Measurements from ENCODE around the gene TXN2. TPM values are rescaled to one million over a fixed set of nuclear protein-coding genes. Genes with fewer than 3 reads are reported as not detected.
A peak's percentile ranks its signal among the peaks of the same experiment; 100 is the strongest.
"Not testable (repeated sequence)": the region's sequence is repeated elsewhere in the genome, so short reads cannot be mapped to it uniquely, and the experiment has no call there.

TXN2 gene, protein sequence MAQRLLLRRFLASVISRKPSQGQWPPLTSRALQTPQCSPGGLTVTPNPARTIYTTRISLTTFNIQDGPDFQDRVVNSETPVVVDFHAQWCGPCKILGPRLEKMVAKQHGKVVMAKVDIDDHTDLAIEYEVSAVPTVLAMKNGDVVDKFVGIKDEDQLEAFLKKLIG
- 100 to 1,000 TPM; 112 to 113 TPM for total RNA-seq

DNA sequence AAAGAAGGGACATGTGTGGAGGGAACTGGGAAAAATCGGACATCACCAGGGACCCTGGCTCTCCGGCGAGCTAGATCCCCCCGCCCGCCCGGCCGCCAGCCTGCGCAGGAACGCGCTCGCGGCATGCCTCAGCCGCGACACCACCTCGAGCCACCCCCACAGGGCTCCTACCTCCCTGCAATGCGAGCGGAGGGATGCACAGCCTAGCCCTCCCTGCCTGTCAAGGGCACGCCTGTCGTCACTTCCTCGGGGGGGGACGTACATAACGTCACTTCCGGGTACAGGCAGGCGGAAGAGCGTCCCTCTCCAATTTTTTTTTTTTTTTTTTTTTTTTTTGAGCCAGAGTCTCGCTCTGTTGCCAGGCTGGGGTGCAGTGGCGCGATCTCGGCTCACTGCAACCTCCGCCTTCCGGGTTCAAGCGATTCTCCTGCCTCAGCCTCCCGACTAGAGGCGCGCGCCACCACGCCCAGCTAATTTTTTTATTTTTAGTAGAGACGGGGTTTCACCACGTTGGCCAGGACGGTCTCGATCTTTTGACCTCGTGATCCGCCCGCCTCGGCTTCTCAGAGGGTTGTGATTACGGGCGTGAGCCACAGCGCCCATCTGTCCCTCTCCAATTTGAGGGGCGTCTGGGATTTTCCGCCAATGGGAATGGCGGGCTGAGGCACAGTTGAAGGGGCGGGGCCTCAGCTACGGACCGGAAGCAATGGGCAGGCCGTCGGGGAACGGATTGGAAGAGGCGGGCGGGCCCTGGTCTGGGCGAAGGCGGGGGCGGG lies at the start of gene TXN2:
Gene TXN2, minus strand, starts transcription at position 248 of the 776 bp plus-strand sequence. CDS start 803 bp downstream, outside the sequence.
- H3K4me1 Mint-ChIP-seq: peaks cover 15% of the 10 kb centered on the region
- DNase-seq: peak; percentile 94

DNA sequence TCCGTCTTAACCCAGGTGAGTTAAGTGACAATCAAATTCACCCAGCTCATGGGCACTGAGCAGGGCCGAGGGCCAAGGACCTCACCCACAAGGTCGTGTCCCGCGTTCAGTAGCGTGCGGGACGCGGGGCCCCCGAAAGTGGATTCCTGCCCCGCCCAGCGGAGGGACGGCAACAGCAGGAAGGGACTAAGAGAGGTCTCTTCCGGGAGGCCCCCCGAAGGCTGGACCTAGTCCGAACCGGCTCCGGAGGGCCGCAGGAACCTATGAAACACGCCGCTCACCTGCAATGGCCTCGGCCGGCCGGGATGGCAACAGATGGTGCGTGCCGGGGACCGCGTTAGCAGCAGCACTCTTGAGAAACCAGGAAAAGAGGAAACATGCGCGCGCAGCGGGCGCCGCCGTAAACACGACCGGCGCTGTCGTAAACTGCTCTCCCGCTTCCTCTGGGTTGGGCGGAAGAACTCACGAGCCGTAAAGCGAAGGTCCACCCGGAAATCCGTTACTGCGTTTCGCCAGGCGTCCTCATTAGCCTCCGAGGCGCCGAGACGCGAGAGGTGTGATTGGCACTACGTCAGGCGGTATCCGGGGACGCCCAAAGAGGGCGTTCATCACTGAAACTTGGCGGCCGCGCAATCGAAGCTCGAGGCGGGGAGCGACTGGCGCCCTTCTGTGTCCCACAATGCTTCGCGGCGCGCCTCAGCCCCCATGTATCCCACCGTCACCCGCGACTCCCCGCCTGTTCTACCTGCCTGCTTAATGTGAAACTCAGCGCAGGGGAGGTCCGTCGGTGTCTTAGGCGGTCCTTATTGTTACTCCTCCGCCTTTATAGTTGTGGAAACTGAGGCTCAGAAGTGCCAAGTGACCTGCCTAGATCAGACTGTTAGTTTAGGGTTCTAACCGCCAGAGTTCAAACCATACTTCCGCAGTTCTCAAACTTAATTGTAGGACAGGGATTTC lies 47.6 kb upstream of the TXN2 start, which contains the start of gene EIF3D:
Gene EIF3D, minus strand, starts transcription at position 372 of the 957 bp plus-strand sequence. CDS start 3,045 bp downstream, outside the sequence.
- Mint-ChIP-seq H3K9me3 (no peaks in the 10 kb centered on the region), H3K27me3 (no peaks in the 10 kb centered on the region), H3K36me3 (peaks cover 42% of the 10 kb centered on the region), H3K4me1 (peaks cover 21% of the 10 kb centered on the region), H3K27ac (peak within 1 kb of the TSS; percentile 98), H3K4me3 (peak within 1 kb of the TSS; percentile 91)
- peak; percentile 98 for DNase-seq

More for the DNA sequence above, at the start of gene TXN2:
- Mint-ChIP-seq H3K9me3 (no peaks in the 10 kb centered on the region), H3K36me3 (peaks cover 15% of the 10 kb centered on the region), H3K4me3 (peak within 1 kb of the TSS; percentile 98), H3K27me3 (no peaks in the 10 kb centered on the region), H3K27ac (peak within 1 kb of the TSS; percentile 98)

DNA sequence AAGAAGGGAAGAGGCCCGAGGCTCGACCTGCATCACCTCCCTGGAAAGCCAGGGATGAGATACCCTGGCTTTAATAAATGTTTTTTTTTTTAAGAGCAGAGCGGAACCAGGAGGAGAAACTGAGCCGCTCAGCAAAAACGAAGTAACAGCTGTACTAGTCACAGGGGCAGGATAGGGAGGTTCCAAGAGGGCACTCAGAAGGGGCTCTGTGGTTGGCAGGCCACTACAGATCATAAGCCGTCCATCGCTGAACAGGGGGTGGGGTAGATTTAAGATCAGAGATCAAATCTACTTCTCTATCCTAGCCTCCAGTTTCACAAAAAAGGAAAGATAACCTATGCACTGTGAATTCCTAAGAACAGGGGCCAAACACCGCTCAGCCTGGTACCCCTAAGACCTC lies 46.9 kb upstream of the TXN2 start:
- H3K4me3 Mint-ChIP-seq: peak overlapping the region; percentile 91

DNA sequence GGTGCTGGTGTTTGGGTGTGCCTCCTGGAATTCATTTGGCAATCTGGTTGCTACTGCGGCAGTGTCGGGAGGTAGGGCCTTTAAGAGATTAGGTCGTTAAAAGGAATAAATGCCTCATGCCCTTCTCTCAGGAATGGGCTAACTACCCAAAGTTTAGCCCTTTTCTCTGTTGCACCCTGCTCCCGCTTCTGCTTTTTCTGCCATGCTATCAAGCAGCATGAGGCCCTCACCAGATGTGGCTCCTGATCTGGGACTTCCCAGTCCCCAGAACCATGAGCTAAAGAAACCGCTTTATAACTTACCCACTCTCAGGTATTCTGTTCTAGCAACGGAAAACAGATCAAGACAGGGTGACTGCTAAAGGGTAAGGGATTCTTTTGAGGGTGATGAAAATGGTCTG lies 41.2 kb upstream of the TXN2 start:
- no peak overlapping the region for H3K4me3 Mint-ChIP-seq
- no peak for DNase-seq
- H3K36me3 Mint-ChIP-seq: peaks cover 61% of the 10 kb centered on the region
- H3K4me1 Mint-ChIP-seq: peaks cover 29% of the 10 kb centered on the region
- H3K27me3 Mint-ChIP-seq: no peaks in the 10 kb centered on the region
- no peak overlapping the region for H3K27ac Mint-ChIP-seq
- H3K9me3 Mint-ChIP-seq: no peaks in the 10 kb centered on the region

More for the DNA sequence above, 46.9 kb upstream of the TXN2 start:
- Mint-ChIP-seq H3K9me3 (no peaks in the 10 kb centered on the region), H3K27me3 (no peaks in the 10 kb centered on the region), H3K27ac (peak overlapping the region; percentile 98), H3K4me1 (peaks cover 24% of the 10 kb centered on the region), H3K36me3 (peaks cover 46% of the 10 kb centered on the region)
- no peak for DNase-seq

DNA sequence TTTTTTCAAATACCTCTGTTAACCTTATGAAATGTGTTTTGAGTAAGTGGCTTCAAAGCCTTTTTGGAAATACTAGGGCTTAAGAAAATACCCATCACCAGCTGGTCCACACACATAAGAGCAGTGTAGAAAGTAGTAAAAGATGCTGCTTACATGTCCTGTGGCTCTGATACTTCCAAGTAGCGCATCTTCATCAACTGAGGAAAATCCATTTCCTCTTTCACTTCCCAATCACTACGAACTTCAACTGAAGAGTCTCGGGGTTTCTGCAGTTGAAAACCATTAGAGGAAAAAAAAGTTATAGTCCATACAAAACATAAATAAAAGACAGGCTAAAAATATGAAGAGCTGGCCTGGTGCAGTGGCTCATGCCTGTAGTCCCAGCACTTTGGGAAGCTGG lies 39.0 kb upstream of the TXN2 start:
- Mint-ChIP-seq H3K4me1 (peaks cover 12% of the 10 kb centered on the region), H3K27me3 (no peaks in the 10 kb centered on the region), H3K4me3 (no peak overlapping the region), H3K9me3 (no peaks in the 10 kb centered on the region), H3K36me3 (peaks cover 58% of the 10 kb centered on the region), H3K27ac (no peak overlapping the region)
- DNase-seq: no peak

DNA sequence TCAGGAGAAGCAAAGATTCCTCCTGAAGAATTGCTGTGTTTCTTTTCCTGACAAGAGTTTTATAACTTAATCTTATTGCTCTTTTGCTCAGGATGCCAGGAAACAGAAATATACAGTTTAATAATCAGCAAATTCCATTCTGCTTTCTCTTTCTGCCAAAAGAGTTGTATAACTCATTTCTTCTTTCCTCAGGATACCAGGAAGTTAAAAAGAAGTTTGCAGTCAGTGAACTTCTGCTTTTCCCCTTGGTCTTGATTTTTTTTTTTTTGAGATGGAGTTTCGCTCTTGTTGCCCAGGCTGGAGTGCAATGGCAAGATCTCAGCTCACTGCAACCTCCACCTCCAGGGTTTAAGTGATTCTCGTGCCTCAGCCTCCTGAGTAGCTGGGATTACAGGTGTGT lies 38.5 kb upstream of the TXN2 start:
- not testable (repeated sequence) for H3K27me3 Mint-ChIP-seq

DNA sequence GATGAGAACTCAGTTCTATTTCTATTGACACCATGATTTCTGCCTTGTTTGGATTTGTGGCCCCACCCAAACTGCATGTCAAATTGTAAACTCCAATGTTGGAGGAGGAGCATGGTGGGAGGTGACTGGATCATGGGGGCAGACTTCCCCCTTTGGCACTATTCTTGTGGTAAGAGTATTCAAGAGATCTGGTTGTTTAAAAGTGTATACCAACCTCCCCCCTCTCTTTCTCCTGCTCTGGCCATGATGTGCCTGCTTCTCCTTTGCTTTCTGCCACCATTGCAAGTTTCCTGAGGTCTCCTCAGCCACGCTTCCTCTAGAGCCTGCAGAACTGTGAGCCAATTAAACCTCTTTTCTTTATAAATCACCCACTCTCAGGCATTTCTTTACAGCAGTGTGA lies 33.3 kb upstream of the TXN2 start:
- Mint-ChIP-seq H3K36me3 (peaks cover 61% of the 10 kb centered on the region), H3K27me3 (no peaks in the 10 kb centered on the region), H3K9me3 (no peaks in the 10 kb centered on the region), H3K27ac (no peak overlapping the region), H3K4me1 (peaks cover 5% of the 10 kb centered on the region), H3K4me3 (no peak overlapping the region)
- DNase-seq: no peak

More for the DNA sequence above, 38.5 kb upstream of the TXN2 start:
- Mint-ChIP-seq H3K36me3 (peaks cover 57% of the 10 kb centered on the region), H3K4me1 (peaks cover 11% of the 10 kb centered on the region)
- H3K4me3 Mint-ChIP-seq, H3K27ac Mint-ChIP-seq, H3K9me3 Mint-ChIP-seq, DNase-seq: not testable (repeated sequence)

DNA sequence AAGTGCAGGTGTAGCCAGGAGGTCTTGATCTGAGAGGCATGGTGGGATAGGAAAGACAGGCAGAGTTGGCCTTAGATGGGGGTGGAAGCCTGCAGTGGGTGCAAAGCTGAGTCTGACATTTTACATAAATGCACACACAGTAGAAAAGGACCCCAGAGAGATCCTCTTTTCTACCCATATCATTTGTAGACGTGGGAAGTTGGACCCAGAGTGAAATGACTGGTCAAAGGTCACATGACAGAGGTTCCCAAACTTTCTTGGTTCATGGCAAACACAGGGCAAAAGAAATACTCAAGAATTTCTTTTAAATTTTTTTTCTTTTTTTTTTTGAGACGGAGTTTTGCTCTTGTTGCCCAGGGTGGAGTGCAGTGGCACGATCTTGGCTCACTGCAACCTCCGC lies 31.6 kb upstream of the TXN2 start:
- DNase-seq: no peak
- Mint-ChIP-seq H3K4me1 (peaks cover 6% of the 10 kb centered on the region), H3K27me3 (no peaks in the 10 kb centered on the region), H3K27ac (no peak overlapping the region), H3K9me3 (no peaks in the 10 kb centered on the region), H3K4me3 (no peak overlapping the region), H3K36me3 (peaks cover 57% of the 10 kb centered on the region)

DNA sequence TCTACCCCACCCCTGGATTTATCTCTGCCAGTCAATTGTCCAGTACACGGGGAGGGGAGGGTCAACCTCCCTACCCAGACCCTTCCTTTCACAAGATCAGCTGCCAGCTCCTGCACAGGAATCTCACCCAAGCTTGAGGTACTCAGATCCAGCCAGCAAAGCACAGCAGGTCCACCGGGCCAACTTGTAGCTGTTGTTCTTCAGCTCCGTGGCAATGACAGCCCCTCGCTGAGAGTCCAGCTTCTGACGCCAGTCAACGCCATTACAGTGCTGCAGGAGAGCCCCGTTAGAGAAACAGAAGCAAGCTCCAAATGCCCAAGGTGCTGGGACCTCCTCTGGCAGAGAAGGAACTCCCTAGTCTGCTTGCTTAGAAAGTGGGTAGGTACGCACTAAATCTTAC lies 30.9 kb upstream of the TXN2 start:
- no peak overlapping the region for H3K4me3 Mint-ChIP-seq
- DNase-seq: no peak
- H3K36me3 Mint-ChIP-seq: peaks cover 58% of the 10 kb centered on the region
- peaks cover 2% of the 10 kb centered on the region for H3K9me3 Mint-ChIP-seq
- no peak overlapping the region for H3K27ac Mint-ChIP-seq
- peaks cover 10% of the 10 kb centered on the region for H3K4me1 Mint-ChIP-seq
- no peaks in the 10 kb centered on the region for H3K27me3 Mint-ChIP-seq

DNA sequence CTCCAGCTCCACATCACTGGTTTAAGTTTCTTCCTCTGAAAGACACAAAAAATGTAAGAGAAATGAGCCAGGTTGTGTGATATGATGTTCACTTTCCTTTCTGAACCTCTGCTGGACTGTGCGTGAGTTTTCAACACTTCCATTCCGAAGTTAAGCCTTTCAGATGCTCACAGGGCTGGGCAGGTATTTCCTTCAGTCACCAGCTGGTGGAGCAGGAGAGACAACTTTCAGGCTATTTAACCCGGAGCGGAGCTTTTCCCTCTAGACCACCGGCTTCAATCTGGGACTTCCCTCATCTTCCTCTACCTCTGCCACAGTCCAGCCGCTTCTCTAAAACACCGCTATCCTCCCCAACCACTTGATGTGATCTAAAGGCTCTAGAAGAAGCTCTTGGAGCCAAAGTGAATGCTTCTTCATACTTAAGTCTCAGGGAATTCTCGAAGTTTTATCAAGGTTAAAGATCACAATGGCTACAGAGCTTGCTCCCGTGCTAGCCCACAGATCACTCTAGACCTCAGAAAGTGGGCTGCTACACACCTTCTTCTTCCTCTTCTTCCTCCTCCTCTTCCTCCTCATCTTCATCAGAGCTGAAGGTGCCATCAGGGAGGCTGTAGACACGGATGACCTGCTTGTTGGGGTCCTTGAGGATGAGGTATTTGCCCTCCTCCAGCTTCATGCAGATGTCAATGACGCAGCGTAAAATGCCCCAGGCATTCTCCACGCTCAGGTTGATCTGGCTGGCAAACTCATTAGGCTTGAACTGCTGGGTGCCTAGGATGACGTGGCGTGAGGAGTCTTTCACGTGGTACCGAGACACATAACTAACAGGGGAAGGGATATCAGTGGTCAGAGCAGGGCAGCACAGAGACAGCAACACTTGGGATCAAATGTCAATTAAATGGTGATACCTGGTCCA lies 29.8 kb upstream of the TXN2 start:
- no peak overlapping the region for H3K4me3 Mint-ChIP-seq
- DNase-seq: peak; percentile 43
- H3K27me3 Mint-ChIP-seq: no peaks in the 10 kb centered on the region
- peaks cover 49% of the 10 kb centered on the region for H3K36me3 Mint-ChIP-seq
- H3K9me3 Mint-ChIP-seq: peaks cover 3% of the 10 kb centered on the region
- H3K27ac Mint-ChIP-seq: peak overlapping the region; percentile 76
- peaks cover 10% of the 10 kb centered on the region for H3K4me1 Mint-ChIP-seq

DNA sequence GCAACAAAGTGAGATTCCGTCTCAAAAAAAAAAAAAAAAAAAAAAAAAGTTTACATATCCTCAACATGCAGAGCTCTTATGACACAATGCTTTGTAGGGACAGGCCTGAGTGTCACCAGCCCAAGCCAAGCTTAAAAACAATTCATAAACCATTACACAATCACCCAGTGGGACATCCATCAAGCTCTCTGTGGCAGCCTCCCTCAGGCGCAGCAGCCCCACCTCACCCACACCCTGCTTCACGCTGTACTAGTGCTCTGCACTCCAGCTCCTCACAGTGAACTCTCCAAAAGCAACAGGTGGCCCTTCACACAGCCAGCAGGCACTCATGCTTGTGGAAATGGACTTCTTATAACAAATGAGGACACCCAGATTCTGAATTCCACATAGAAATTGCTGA lies 28.9 kb upstream of the TXN2 start:
- no peak for DNase-seq
- Mint-ChIP-seq H3K9me3 (peaks cover 3% of the 10 kb centered on the region), H3K4me1 (peaks cover 14% of the 10 kb centered on the region), H3K36me3 (peaks cover 48% of the 10 kb centered on the region), H3K27me3 (no peaks in the 10 kb centered on the region), H3K4me3 (no peak overlapping the region), H3K27ac (peak overlapping the region; percentile 42)

DNA sequence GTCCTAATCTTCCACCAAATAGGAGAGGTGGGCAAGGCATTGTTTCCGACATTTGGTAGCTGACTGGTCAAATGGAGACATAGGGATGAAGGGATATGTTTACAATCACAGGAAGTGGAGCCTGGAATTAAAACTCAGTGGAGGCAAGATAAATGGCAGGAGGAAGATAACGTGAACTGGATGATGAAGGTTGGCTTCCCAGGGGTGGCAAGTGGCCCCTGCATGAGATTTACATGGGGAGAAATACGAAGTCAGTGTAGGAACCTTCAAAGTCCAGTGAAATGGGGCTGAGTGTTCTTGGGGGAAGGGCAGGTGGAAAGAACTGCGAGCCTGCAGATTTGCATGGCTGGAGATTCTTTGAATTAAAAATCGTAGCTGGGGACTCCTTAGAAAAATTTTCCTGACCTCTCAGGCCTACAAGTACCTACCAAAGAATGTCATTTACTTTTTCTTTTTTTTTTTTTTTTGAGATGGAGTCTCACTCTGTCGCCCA lies 26.1 kb upstream of the TXN2 start:
- Mint-ChIP-seq H3K36me3 (peaks cover 38% of the 10 kb centered on the region), H3K4me3 (peak overlapping the region; percentile 79), H3K27me3 (no peaks in the 10 kb centered on the region), H3K27ac (peak overlapping the region; percentile 81), H3K9me3 (peaks cover 3% of the 10 kb centered on the region), H3K4me1 (peaks cover 21% of the 10 kb centered on the region)
- DNase-seq: no peak

DNA sequence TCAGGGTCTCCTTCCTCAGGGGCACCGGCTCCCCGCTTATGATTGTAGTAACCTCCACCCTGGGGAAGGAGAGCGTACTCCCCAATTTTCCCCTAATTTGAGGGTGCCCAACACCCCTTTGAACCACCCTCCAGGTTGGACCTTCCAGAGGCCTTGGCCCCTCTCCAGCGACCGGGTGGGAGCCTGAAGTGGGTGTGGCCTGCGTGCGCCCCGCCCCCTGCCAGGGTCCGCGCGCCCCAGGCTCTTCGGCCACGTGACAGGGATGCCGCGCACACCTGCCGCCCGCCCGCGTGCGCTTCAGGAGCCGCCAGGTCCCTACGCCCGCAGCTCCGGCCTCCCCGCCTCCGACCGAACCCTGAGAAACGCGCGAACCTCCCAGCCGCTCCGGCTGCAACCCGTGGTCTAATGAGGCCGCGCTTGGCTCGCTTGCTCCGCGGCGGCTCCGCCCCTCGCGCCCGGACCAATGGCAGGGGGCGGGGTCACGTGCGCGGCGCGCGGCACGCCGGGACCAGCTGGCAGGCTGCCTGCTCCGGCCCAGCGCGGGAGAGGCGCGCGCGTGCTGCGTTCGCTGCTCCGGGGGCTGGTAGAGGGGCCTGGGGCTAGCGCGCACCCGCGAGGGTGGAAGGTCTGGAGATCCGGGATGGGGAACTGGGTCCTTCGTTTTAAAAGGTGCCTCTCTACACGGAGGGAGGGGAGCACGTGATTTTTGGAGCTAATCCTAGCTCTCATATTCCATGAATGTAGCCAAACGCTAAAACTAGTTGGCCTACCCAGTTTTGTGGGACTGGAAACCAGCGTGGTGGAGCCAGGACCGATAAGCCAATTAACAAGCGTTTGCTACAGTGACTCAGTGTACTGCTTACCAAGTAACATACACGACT lies 25.4 kb upstream of the TXN2 start, which contains the start of gene FOXRED2:
Gene FOXRED2, minus strand, starts transcription at position 404 of the 881 bp plus-strand sequence. CDS start 618 bp downstream, outside the sequence.
- H3K36me3 Mint-ChIP-seq: peaks cover 33% of the 10 kb centered on the region

More for the DNA sequence above, 25.4 kb upstream of the TXN2 start, which contains the start of gene FOXRED2:
- peak within 1 kb of the TSS; percentile 79 for H3K4me3 Mint-ChIP-seq
- H3K27me3 Mint-ChIP-seq: no peaks in the 10 kb centered on the region
- peaks cover 3% of the 10 kb centered on the region for H3K9me3 Mint-ChIP-seq
- peak within 1 kb of the TSS; percentile 81 for H3K27ac Mint-ChIP-seq
- DNase-seq: peak; percentile 94
- H3K4me1 Mint-ChIP-seq: peaks cover 20% of the 10 kb centered on the region
